HG03469 (cell line): ENCODE results near the gene BTBD6.
"Not testable (repeated sequence)": the region's sequence is repeated elsewhere in the genome, so short reads cannot be mapped to it uniquely, and the experiment has no call there.

Experiments used
- ATAC-seq: cut with Tn5 transposase; IDR thresholded peaks from one replicate; pipeline ENCODE4 v1.9.1; 2021; ENCODE audit warnings: mild to moderate bottlenecking, moderate library complexity, moderate number of reproducible peaks; ENCODE audit not compliant: unreplicated experiment

Gene BTBD6

DNA sequence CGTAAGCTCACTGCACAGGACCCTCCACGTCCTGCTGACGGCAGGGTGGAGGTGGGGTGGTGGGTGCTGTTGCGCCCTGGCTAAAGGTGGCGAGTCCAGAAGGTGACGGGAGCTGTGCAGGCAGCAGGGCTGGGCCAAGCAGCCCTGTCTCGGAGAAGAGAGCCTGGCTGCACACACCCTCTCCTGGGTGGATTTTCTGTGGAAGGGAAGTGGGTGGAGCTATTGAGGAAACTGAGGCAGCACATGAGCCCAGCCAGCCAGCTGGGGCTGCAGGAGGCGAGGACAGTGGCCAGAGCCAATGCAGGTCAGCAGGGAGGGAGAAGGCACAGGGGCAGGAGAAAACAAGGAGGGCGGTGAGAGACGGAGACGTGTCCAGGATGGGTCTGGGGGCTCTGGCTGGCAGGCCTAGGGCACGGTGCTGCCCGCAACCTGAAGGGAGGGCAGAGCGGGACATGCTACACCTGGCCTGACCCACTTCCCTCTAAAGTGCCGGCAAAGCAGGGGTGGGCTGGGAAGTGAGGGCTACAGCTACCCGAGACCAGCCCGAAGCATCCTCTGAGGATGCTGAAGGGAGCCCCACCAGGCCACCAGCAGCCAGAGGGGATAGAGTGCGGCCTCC lies 20.5 kb downstream of the BTBD6 start:
- no peak for ATAC-seq

GRCh38 chr14:105269405-105269804 lies 21.1 kb downstream of the BTBD6 start:
- no peak for ATAC-seq

DNA sequence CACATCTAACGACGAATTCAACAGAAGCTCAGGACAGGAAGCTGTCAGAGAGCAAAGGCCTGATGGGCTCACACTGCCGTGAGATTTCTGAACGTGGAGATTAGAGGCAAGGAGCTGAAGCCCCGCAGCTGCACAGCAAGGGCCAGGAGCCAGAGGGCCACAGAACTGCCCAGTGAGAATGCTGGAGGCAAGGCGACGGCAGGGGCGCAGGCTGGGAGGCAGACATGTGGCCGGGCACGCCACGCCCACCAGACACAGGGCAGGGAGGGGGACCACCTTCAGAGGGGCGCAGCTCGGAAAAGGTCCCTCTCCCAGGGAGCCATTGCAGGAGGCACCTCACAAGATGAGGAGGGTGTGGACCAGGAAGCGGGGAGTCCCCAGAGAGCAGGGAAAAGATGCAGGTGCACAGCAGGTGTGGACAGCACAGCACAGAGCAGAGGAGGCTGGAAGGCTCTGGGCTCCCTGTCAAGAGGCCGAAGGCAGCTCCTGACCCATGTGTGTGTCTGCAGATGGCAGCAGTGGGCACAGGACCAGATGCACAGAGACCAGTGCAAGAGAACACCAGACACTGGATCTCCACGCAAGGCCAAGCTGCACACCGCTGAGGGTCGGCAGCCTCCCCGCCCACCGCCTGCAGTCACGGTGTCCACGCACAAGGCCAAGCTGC lies 23.0 kb downstream of the BTBD6 start:
- no peak for ATAC-seq

DNA sequence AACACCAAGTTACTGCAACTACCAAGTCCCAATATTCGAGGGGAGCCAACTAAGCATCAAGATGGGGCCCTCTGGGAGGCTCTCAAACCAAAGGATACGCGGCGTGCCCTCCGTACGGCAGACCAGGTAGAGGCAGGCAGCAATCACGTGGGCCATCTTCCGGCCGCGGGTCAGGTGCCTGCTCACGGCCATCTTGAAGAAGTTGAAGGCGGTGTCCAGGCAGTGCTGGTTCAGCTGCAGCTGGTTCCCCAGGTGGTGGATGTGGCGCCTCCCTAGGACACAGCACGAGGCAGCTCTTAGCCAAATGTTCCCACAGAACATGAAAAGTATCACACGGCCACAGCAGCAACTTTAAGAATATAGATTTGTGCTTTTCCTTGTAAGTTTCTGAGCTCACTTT lies 24.3 kb downstream of the BTBD6 start:
- no peak for ATAC-seq

- no peak for ATAC-seq
These were observed 24.7 kb downstream of the BTBD6 start for GRCh38 chr14:105273062-105273461.

DNA sequence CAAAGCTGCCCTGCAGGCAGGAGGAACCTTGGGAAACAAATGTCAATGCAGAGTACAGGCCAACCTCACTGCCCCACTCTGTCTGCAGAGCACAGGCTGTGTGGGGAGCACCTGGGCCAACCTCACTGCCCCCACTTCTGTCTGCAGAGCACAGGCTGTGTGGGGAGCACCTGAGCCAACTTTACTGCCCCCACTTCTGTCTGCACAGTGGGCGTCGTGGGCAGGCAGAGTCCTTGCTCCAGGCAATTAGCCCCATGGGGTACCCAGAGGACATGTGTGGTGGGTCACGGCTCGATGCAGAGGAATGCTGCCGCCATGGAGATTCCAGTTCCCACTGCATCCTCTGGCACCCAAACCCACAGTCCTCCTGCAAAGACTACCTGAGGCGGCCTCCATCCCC lies 26.3 kb downstream of the BTBD6 start:
- ATAC-seq: no peak

GRCh38 chr14:105275267-105275946 lies 27.1 kb downstream of the BTBD6 start:
- ATAC-seq: no peak

GRCh38 chr14:105277448-105277847 lies 29.1 kb downstream of the BTBD6 start:
- ATAC-seq: not testable (repeated sequence)

DNA sequence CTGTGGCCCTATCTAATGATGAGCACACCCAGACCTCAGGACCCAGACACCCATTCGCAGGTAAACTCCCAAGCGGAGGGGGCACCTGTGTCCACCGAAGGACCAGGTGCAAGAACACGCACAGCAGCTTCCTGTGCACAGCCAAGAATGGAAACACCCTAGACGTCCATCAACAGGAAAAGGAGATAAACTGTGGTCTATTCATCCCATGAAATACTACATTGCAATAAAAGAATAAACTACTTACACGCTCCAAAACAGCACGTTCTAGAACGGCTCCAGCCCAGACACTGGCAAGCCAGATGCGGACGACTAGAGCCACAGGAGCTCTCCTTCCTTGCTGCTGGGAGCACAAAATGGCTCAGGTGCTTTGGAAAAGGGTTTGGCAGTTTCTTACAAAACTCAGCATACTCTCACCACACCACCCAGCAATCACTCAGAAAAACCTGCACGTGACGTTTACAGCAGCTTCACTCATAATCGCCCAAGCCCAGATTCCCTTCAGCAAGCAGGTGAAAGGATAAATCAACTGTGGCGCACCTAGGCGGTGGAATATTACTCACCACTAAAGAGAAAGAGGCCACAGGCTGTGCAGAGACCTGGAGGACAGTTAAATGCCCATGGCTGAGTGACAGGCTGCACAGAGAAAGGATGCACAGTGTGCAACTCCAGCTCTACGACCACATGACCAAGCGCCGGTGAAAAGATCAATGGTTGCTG lies 31.5 kb downstream of the BTBD6 start:
- no peak for ATAC-seq

DNA sequence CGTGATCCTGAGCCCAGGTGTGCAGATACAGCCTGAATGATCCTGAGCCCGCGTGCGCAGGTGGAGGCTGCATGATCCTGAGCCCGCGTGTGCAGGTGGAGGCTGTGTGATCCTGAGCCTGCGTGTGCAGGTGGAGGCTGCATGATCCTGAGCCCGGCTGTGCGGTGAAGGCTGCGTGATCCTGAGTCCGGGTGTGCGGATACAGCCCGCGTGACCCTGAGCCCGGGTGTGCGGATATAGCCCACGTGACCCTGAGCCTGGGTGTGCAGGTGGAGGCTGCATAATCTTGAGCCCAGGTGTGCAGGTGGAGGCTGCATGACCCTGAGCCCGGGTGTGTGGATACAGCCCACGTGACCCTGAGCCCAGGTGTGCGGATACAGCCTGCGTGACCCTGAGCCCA lies 32.2 kb downstream of the BTBD6 start:
- no peak for ATAC-seq

GRCh38 chr14:105281371-105282097 lies 33.2 kb downstream of the BTBD6 start:
- no peak for ATAC-seq

DNA sequence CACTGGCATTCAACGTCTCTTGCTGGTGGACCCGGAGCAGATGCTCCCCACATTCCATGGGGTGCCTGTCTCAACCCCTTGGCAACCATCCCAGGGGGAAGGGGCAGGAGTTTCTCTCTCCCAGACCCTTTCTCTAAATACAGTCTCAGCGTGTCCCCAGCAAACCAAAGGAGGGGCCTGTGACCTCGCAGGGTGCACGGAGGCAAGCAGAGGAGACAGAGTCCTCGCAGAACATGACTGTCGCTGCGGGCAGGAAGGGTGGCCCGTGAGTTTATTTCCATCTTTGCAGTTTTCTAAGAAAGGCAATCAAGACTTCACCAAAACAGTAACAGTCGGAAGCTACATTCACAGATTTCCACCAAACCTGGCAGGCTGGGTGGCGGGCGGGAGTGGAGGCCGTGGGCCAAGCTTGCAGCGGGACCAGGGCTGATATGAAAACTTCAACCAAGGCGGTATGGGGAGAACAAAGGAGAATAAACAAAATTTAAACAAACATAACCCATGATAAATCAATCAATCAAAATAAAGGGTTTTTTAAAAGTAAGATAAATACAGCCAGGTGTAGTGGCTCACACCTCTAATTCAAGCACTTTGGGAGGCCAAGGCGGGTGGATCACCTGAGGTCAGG lies 33.9 kb downstream of the BTBD6 start:
- ATAC-seq: no peak

DNA sequence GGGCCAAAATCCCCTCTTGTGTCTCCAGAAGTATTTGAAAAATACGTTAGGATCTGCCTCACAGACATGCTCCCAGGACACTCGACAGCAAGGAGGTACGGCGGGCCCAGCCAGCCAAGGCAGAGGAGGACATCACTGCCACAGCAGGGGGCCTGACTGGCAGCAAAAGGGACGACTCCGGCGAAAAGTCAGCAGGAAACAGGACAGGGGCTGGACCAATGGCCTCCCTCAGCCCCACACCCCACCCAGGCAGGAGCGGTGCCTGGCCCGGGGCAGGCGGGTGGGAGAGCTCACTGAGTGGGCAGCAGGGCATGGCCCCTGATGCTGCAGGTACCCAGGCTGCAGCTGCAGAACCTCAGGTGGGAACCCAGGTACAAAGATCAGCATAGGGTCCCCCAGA lies 34.7 kb downstream of the BTBD6 start:
- ATAC-seq: no peak

- ATAC-seq: no peak
These were observed 35.6 kb downstream of the BTBD6 start for GRCh38 chr14:105283899-105284298.

GRCh38 chr14:105285174-105285573 lies 36.8 kb downstream of the BTBD6 start:
- no peak for ATAC-seq

GRCh38 chr14:105286759-105287144 lies 38.4 kb downstream of the BTBD6 start:
- ATAC-seq: no peak

DNA sequence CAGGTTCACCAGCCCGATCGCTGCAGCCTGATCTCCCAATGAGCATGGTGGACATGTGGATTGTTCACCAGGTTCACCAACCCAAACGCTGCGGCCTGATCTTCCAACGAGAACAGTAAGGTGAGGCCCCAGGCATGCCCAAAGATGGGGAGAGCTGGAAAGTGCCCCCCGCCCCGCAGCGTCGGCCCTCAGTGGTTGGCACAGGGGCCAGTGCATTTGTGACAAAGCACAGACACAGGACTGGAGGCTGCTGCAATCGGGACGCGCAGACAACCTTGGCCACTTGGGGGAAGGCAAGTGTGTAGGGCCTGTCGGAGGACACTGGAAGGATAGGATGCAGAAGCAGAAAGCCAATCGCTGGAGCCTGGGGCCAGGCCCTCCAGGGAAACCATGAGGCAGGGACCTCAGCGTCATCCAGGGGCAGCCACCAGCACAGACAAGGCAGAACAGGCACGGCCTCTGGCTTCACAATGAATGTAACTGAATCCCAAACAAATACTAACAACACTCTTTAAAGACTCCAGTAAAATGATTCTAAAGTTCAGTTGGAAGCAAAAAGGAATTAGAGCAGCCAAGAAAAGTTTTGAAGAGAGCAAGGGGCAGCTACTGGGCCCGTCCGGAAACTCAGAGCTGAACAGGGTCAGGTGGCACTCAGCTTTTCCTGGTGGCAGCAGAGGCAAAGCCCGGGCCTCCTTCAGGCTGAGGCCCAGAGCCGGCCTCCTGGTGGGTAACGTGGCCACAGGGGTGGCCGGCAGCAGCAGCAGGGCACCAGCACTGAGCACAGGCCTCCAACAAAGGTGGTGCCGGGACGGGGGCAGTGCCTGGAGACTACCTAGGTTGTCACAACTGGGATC lies 39.1 kb downstream of the BTBD6 start:
- no peak for ATAC-seq

- ATAC-seq: not testable (repeated sequence)
These were observed 40.6 kb downstream of the BTBD6 start for GRCh38 chr14:105288936-105289335.

DNA sequence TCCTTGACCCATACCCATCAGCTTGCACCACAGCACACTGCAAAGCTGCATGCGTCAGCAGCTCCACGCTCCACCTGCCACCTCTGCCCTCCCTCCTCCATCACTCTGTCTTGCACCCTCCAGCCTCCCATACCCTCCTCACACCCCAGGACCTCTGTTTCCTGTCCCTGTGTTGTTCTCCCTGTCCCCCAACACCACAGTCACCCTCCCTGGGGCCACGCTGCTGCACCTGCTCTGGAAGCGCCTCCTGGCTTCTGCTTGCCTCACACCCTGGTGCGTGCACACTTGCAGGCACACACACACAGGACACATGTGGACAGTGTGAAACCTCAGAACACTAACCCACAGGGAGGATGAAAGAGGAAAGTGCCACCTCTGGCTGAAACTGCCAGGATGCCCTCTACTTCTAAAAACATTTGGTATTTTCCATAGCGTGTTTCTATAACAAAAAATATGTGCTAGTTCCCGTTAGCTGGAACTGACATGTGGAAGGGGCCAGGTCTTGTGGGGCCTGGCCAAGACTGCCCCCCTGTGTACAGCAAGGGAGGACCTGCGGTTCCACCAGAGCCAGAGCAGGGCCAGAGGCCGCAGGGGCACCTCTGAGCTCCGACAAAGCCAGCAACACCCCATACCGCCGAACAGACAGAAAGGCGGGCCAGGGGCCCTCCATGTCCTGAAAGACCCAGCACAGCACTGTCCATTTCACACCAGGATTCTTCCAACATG lies 42.5 kb downstream of the BTBD6 start:
- no peak for ATAC-seq
